Stimulated activated CD4-positive, alpha-beta T cell treated with anti-CD3 and anti-CD28 coated beads, Interleukin-2, amount 100 ng/mL, for 4 hours (primary cell): Measurements from ENCODE around the gene MROH2B.

Experiments used
- DNase-seq: peaks from one replicate; pipeline ENCODE4 v3.0.0-alpha.2; 2020; ENCODE audit warnings: low read depth

The MROH2B gene

DNA sequence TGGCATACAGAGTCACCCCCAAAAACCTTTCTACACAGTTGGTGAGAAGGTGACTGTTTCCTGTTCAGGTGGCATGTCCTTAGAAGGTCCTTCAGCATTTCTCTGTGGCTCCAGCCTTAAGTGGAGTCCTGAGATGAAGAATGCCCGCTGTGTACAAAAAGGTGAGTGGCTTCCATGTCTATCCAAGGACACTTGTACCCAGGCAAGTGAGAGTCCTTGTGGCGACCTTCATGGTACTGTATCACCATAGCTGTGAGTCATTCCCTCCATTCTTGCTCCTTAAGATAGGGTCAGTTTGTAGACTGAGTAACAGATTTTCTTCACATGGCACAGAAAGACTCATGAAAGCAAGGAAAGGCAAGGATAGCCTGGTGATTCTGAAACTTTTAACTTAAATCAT is 98.7 kb downstream of the MROH2B start:
- no peak for DNase-seq

- no peak for DNase-seq
Observed at GRCh38 chr5:40962207-40962955, 108.8 kb downstream of the MROH2B start.

- no peak for DNase-seq
Observed at GRCh38 chr5:40960037-40960436, 111.1 kb downstream of the MROH2B start.

- DNase-seq = no peak
Observed at GRCh38 chr5:40958811-40959210, 112.3 kb downstream of the MROH2B start.

DNA sequence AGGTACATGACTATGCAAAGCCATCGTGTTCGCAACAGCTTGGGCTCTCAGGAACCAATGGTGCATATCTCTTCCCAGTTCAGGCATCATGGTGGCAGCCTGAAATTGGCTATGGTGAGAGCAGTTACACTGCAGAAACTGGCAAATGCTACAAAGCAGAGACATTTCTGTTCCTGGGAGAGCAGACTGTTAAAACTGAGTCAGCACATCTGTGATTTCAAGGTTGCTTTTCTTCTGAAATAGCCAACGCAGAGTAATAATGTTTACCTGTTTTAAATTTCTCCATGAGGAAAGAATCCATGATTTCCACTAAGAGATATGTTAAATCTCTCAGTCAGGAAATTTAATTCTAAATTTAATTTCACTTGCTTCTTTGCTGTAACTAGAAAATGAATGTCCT is 114.1 kb downstream of the MROH2B start:
- DNase-seq = no peak

DNA sequence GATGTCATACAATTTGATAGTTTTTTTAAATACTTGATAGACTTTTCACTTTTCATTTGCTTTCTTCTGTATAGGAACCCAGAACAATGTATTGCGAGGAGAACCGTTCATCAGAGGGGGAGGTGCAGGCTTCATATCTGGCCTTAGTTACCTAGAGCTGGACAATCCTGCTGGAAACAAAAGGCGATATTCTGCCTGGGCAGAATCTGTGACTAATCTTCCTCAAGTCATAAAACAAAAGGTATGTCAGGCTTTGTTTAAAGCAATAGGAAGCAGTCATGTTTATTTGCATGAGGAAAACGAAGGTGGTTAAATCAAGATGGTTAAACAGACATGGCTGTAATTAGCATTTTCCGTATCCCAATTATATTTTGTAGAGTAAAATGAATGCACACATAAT is 115.8 kb downstream of the MROH2B start:
- no peak for DNase-seq
